GM18909 (cell line): ENCODE results near the gene DNAH1.

ENCODE experiments used
- ATAC-seq: cut with Tn5 transposase; IDR thresholded peaks from one replicate; pipeline ENCODE4 v1.9.1; 2021; ENCODE audit warnings: mild to moderate bottlenecking; ENCODE audit not compliant: unreplicated experiment, poor library complexity

The DNAH1 gene

GRCh38 chr3:52400275-52400793, 84.2 kb downstream of the DNAH1 start:
- ATAC-seq, result no peak

DNA sequence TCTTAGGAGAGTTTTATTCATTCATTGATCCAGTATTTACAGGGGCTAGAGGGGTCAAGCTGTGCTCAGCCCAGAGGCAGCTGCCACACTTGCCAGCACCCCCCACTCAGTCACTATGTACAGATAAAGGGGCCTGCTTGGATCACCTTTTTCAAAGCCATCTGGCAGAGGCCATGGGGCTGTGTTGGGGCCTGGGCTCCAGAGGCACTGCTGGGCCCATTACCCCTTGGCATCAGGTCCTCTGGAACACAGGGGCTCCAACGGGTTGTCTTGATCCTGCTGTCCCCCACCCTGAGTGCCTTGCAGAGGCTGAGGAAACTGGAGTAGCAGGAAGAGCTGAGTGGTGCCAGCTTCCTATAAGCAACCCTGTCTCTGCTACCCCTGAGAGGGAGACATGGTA, 84.9 kb downstream of the DNAH1 start:
- ATAC-seq, result no peak

- ATAC-seq, result no peak
Measured at GRCh38 chr3:52401551-52401950, 85.4 kb downstream of the DNAH1 start.

- ATAC-seq, result no peak
Measured at GRCh38 chr3:52402101-52402521, 86.0 kb downstream of the DNAH1 start.

- no peak for ATAC-seq
Measured at GRCh38 chr3:52402706-52403270, 86.7 kb downstream of the DNAH1 start.

- ATAC-seq, result no peak
Measured at GRCh38 chr3:52403271-52403841, 87.2 kb downstream of the DNAH1 start.

- ATAC-seq, result no peak
Measured at GRCh38 chr3:52403955-52404354, 87.8 kb downstream of the DNAH1 start.

DNA sequence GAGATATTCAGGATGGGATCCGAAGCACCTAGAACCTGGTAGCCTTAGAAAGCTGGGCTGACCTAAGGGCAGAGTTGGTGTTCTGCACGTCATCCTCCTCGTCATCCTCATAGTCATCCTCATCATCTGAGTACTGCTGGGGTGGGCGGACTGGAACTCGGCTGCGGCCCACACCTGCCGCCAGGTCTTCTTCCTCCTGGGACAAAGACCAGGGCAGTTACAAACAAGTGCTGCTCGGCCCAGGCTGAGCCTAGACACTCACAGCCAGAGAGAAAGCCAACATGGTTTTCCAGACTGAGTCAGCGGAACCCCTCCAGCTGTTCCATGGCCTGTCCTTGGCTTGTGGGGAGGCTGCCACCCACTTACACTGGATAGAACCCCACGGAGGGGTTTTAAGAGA, 88.3 kb downstream of the DNAH1 start:
- no peak for ATAC-seq

GRCh38 chr3:52405066-52405465, 88.9 kb downstream of the DNAH1 start:
- ATAC-seq, result no peak

DNA sequence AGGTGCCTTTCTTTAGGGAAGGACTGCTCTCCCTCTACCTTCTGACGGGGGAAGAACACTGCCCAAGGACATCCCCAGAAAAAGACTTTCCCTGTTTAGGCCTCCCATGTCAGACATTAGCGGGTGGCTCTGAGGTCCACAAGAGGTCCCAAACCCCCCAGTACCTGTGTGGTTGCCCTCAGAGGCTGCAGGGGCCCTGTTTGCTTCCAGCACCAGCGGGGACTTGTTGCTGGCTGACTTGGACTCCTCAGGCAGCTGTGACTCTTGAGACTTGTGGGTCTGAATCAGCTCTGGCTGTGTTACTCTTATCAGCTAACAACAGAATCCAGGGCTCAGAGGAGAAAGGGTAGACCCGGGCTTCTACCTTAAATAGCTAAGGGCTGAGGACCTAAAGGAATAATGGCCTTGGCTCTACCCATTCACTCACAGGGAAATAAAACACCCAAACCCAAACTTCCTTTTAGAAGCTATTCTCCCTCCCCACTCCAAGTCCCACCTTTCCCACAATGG, 89.5 kb downstream of the DNAH1 start:
- no peak for ATAC-seq

- ATAC-seq, result no peak
Measured at GRCh38 chr3:52406231-52406661, 90.1 kb downstream of the DNAH1 start.

DNA sequence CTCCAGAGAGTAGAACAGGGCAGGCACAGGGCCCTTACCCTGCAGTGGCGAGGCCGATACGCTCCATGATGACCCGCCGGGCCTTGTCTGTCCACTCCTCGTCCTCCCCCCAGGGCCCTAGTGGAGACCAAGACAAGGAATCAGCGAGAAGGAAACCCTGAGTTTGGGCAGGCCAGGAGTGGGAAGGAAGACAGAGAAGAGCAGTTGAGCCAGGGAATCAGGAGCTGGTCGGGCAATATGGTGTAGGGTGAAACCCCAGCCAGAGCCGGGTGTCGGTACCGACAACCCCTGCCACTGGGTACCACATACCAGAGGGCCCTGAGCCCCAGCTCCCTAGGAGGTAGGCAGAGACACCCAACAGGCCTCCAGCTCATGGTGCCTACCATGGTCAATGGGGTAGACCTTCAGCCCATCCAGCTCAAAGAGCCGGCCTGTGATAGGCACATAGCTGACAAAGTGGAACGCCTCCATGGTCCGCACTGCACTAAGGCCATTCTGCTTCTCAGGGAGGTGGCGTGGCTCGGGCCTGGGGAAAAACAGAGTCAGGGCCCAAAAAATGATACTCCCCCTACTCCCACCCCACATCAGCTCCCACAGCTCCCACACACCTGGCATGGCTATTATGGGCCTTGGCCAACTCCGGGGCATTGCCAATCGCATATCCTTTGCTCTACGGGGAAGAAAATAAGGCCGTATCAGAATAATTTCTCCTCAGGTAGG, 90.8 kb downstream of the DNAH1 start:
- no peak for ATAC-seq

DNA sequence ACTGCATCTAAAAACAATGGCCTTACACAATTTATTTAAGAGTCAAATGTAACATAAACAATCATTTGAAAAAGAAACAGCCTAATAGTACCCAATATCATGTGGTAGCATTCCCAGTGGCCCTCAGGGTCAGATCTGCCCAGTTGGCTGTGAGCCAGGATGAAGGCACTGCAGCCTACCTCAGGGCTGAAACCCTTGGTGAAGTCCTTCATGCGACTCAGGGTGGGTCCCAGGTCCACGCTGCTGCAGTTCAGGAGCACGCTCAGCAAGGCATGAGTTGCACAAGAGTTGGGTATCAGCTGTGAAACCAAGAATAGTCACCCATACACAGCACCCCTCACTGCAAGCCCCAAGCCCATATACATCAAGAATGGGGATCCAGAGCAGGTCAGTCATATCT, 91.7 kb downstream of the DNAH1 start:
- ATAC-seq, result no peak

DNA sequence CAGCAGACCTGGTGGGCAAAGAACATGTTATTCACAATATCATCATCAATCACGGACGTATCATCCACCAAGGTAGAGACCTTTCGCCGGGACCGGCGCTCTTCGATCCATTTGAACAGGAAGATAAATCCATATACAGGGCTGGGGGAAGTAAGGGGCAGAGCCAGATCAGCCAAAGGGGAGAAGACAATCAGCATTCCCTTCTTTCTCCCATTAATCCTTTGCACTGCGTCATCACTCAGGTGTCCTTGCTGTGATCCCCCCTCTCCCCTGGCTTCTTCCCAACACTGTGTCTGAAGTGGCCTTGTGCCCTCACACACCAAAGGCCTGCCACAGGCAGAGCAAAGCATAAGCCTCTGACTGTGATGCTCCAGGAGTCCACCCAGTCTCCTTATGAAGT, 92.3 kb downstream of the DNAH1 start:
- no peak for ATAC-seq

DNA sequence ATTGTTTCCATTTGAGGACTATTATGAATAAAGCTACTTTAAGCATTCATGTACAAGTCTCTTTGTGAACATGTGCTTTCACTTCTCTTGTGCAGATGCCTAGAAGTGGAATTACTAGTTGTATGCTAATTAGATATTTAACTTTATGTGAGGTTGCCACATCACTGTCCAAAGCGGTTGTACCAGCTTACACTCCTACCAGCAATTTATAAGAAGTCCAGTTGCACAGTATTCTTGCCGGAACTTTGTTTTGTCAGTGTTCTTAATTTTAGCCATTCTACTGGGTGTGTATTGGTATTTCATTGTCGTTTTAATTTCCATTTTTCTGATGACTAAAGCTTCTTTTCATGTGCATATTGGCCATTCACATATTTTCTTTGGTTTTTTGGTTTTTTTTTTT, 99.7 kb downstream of the DNAH1 start:
- no peak for ATAC-seq

- ATAC-seq, result no peak
Measured at GRCh38 chr3:52420388-52420787, 104.3 kb downstream of the DNAH1 start.

GRCh38 chr3:52422669-52423068, 106.5 kb downstream of the DNAH1 start:
- ATAC-seq, result no peak

GRCh38 chr3:52423173-52423572, 107.1 kb downstream of the DNAH1 start:
- ATAC-seq, result no peak

- no peak for ATAC-seq
Measured at GRCh38 chr3:52428151-52429005, 112.3 kb downstream of the DNAH1 start.

GRCh38 chr3:52429031-52429430, 112.9 kb downstream of the DNAH1 start:
- ATAC-seq, result no peak
